ENCODE data around the gene ANKS1B.

Gene ANKS1B

DNA sequence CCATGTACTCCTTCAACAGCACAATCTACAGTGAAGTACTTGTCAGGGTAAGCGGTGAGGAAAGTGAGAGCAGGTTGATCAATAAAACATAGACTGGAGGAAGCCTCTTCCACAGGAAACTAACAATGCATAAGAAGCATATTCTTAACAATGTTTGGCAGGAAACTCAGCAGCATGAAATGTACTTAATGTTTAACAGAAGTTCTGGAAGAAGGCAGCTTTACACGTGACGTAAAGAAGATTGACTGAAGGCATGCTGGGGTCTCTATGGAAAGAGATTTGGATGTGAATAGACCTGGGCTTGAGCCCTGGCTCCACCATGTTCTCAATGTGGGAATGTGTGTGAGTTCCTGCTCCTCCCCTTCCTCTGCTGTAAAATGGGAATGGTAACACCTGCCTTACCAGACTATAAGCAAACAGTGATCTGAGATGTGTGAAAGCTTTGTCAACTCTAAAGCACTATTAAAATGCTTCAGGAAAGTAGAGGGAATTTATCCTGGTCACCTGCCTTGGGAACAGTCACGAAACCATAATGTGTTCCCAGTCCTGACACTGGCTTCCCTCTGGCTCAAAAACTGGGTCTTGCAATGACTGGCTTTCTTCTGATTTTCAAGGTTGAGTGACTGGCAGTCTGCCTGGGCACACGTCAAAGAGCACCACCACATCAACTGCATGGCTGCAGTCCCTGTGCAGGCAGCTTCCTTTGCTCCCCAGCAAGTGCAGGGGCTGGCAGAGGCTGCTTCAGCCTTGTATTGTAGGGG, 955.0 kb downstream of the ANKS1B start:
- Histone ChIP-seq H3K4me2 (ENCODE audit: low read length) (no peak overlapping the region), H3K4me1 (no peaks in the 10 kb centered on the region), H3K9me3 (ENCODE audit: control insufficient read depth, low read length) (no peaks in the 10 kb centered on the region), H3K27me3 (ENCODE audit: control insufficient read depth, insufficient read depth, low read length) (no peaks in the 10 kb centered on the region), H2AFZ (no peak overlapping the region), H3K27ac (no peak overlapping the region), H3K4me3 (ENCODE audit: low read depth, low read length) (no peak overlapping the region), H3K9ac (no peak overlapping the region), H3K36me3 (ENCODE audit: control insufficient read depth, insufficient read depth, low read length) (no peaks in the 10 kb centered on the region), H3K79me2 (no peaks in the 10 kb centered on the region)
- TF ChIP-seq, protein P1, sequence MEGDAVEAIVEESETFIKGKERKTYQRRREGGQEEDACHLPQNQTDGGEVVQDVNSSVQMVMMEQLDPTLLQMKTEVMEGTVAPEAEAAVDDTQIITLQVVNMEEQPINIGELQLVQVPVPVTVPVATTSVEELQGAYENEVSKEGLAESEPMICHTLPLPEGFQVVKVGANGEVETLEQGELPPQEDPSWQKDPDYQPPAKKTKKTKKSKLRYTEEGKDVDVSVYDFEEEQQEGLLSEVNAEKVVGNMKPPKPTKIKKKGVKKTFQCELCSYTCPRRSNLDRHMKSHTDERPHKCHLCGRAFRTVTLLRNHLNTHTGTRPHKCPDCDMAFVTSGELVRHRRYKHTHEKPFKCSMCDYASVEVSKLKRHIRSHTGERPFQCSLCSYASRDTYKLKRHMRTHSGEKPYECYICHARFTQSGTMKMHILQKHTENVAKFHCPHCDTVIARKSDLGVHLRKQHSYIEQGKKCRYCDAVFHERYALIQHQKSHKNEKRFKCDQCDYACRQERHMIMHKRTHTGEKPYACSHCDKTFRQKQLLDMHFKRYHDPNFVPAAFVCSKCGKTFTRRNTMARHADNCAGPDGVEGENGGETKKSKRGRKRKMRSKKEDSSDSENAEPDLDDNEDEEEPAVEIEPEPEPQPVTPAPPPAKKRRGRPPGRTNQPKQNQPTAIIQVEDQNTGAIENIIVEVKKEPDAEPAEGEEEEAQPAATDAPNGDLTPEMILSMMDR (IDR thresholded peaks at IDR 0.05): no peak

DNA sequence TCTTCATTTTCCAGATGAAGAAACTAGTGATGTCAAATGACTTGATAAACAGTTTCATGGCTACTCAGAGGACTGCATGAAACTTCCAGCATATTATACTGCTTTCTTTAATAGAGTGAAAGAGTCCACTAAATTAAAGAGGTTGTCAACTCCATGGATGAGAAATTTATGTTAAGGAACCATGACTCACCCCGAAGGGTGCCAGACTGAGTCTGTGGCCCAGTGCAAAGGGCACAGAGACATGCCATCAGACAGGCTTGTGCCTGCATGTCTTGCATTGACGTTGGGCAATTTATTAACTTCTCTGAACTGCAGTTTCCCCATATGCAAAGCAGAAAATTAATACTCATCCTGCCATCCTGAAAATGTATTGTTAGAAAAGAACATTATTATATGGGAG, 957.3 kb downstream of the ANKS1B start:
- Histone ChIP-seq H3K9ac (no peak overlapping the region), H3K4me3 (ENCODE audit: low read depth, low read length) (no peak overlapping the region), H3K4me2 (ENCODE audit: low read length) (no peak overlapping the region), H3K79me2 (no peaks in the 10 kb centered on the region), H3K27me3 (ENCODE audit: control insufficient read depth, insufficient read depth, low read length) (no peaks in the 10 kb centered on the region), H3K36me3 (ENCODE audit: control insufficient read depth, insufficient read depth, low read length) (no peaks in the 10 kb centered on the region), H3K4me1 (no peaks in the 10 kb centered on the region), H3K9me3 (ENCODE audit: control insufficient read depth, low read length) (no peaks in the 10 kb centered on the region), H2AFZ (no peak overlapping the region), H3K27ac (no peak overlapping the region)
- TF ChIP-seq, protein P1 (IDR thresholded peaks at IDR 0.05): no peak

DNA sequence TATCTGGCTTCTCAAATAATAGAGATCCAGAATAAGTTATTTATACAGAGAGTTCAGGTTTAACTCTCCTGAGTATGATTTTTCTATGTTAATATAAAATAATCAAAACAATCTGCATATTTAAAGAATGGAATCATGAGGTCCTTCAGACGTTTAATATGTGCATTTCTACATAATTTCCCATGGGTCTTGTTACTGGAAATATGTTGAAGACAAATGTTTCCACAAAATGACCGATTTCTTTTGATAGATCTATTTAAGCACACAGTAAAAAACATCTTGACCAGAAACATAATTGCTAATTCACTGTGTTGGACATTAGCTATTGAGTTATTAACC, 957.7 kb downstream of the ANKS1B start:
- Histone ChIP-seq H3K27ac (no peak overlapping the region), H3K79me2 (no peaks in the 10 kb centered on the region), H3K9ac (no peak overlapping the region), H3K4me3 (ENCODE audit: low read depth, low read length) (no peak overlapping the region), H3K9me3 (ENCODE audit: control insufficient read depth, low read length) (no peaks in the 10 kb centered on the region), H2AFZ (no peak overlapping the region), H3K4me2 (ENCODE audit: low read length) (no peak overlapping the region), H3K27me3 (ENCODE audit: control insufficient read depth, insufficient read depth, low read length) (no peaks in the 10 kb centered on the region), H3K4me1 (no peaks in the 10 kb centered on the region), H3K36me3 (ENCODE audit: control insufficient read depth, insufficient read depth, low read length) (no peaks in the 10 kb centered on the region)
- TF ChIP-seq, protein P1 (IDR thresholded peaks at IDR 0.05): no peak

- no peaks in the 10 kb centered on the region for H3K36me3 ChIP-seq (ENCODE audit: control insufficient read depth, insufficient read depth, low read length)
- TF ChIP-seq, protein P1 (IDR thresholded peaks at IDR 0.05): no peak
- H3K27me3 ChIP-seq (ENCODE audit: control insufficient read depth, insufficient read depth, low read length): no peaks in the 10 kb centered on the region
- H2AFZ ChIP-seq: no peak overlapping the region
- H3K4me3 ChIP-seq (ENCODE audit: low read depth, low read length): no peak overlapping the region
- no peaks in the 10 kb centered on the region for H3K9me3 ChIP-seq (ENCODE audit: control insufficient read depth, low read length)
- H3K9ac ChIP-seq: no peak overlapping the region
- H3K27ac ChIP-seq: no peak overlapping the region
- H3K4me1 ChIP-seq: no peaks in the 10 kb centered on the region
- H3K79me2 ChIP-seq: no peaks in the 10 kb centered on the region
- no peak overlapping the region for H3K4me2 ChIP-seq (ENCODE audit: low read length)
These were observed 958.2 kb downstream of the ANKS1B start for GRCh38 chr12:99026332-99027054.

Data from parathyroid adenoma (tissue), 2 donors.